ENCODE results near the gene CIDEA. TPM values are rescaled to one million over a fixed set of nuclear protein-coding genes. Genes with fewer than 3 reads are reported as not detected.

Gene CIDEA
- total RNA-seq, 1 donor from 2014 or later, result not detected

- no peaks in the 10 kb centered on the region for H3K36me3 Mint-ChIP-seq
Measured at GRCh38 chr18:12281861-12282260, 27.7 kb downstream of the CIDEA start.

DNA sequence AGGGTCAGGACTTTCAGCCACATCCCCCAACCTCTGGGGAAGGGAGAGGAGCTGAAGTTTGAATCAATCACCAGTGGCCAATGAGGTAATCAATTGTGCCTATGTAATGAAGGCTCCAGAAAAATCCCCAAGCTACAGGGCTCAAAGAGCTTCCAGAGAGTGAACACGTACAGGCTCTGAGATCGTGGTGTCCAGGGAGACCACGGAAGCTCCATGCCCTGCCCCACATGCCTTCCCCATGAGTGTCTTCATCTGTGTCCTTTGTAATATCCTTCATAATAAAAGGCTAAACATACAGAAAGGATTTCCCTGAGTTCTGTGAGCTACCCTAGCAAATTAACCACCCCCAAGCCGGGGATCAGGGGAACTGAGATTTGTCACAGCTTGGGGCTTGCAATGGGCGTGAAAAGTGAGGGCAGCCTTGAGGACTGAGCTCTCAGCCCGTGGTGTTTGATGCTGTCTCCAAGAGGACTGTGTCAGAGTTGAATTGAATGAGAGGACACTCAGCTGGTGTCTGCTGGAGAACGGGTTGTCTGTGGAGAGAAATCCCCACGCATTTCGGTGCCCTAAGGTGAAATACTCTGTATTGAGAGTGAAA, 28.4 kb downstream of the CIDEA start:
- no peaks in the 10 kb centered on the region for H3K36me3 Mint-ChIP-seq
- no peaks in the 10 kb centered on the region for H3K9me3 Mint-ChIP-seq
- H3K4me3 Mint-ChIP-seq, result no peak overlapping the region
- peaks cover 11% of the 10 kb centered on the region for H3K4me1 Mint-ChIP-seq (ENCODE audit: unreplicated experiment)
- peak overlapping the region; percentile 41 for H3K27ac Mint-ChIP-seq
- TF ChIP-seq, protein P1, sequence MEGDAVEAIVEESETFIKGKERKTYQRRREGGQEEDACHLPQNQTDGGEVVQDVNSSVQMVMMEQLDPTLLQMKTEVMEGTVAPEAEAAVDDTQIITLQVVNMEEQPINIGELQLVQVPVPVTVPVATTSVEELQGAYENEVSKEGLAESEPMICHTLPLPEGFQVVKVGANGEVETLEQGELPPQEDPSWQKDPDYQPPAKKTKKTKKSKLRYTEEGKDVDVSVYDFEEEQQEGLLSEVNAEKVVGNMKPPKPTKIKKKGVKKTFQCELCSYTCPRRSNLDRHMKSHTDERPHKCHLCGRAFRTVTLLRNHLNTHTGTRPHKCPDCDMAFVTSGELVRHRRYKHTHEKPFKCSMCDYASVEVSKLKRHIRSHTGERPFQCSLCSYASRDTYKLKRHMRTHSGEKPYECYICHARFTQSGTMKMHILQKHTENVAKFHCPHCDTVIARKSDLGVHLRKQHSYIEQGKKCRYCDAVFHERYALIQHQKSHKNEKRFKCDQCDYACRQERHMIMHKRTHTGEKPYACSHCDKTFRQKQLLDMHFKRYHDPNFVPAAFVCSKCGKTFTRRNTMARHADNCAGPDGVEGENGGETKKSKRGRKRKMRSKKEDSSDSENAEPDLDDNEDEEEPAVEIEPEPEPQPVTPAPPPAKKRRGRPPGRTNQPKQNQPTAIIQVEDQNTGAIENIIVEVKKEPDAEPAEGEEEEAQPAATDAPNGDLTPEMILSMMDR (conservative IDR thresholded peaks at IDR 0.05), result no peak
- peaks cover 14% of the 10 kb centered on the region for H3K27me3 Mint-ChIP-seq
- no peak for DNase-seq (ENCODE audit: extremely low spot score, unreplicated experiment)

More at GRCh38 chr18:12281861-12282260, 27.7 kb downstream of the CIDEA start:
- Mint-ChIP-seq H3K4me3 (no peak overlapping the region), H3K4me1 (ENCODE audit: unreplicated experiment) (peaks cover 11% of the 10 kb centered on the region), H3K27me3 (peaks cover 11% of the 10 kb centered on the region), H3K27ac (no peak overlapping the region), H3K9me3 (no peaks in the 10 kb centered on the region)
- DNase-seq (ENCODE audit: extremely low spot score, unreplicated experiment), result no peak
- TF ChIP-seq, protein P1 (conservative IDR thresholded peaks at IDR 0.05), result no peak

DNA sequence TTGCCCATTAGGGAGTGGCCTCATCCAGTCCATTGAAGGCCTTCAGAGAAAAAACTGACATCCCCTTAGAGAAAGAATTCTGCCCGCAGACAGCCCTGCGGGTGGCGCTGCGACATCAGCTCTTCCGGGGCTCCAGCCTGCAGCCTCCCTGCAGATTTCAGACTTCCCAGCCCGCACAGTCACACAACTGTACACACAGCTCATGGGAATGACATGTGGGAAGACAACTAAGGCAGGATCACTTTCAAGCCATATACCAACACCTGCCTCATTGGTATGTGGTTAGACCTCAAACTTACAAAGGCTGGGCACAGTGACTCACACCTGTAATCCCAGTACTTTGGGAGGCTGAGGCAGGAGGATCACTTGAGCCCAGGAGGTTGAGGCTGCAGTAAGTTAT, 29.1 kb downstream of the CIDEA start:
- Mint-ChIP-seq H3K4me1 (ENCODE audit: unreplicated experiment) (peaks cover 16% of the 10 kb centered on the region), H3K27me3 (peaks cover 21% of the 10 kb centered on the region), H3K27ac (peak overlapping the region; percentile 41), H3K4me3 (no peak overlapping the region), H3K36me3 (no peaks in the 10 kb centered on the region), H3K9me3 (no peaks in the 10 kb centered on the region)
- no peak for DNase-seq (ENCODE audit: extremely low spot score, unreplicated experiment)
- TF ChIP-seq, protein P1 (conservative IDR thresholded peaks at IDR 0.05), result peak; percentile 26

DNA sequence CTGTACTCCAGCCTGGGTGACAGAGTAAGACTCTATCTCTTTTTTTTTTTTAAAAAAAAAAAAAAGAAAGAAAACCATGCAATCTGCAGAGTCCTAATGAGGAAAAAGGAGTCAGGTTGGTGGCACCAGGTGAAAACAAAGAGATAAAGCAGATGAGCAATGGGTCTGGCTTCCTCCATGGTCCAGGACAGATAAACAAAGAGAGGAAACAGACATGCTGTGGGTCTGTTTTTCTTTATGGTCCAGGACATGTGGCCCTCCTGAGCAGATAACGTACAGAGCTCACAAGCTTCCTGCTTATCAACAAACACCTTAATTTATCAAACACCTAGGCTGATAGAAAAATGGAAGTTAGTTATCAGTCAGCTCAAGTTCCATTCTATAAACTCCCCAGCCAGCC, 29.5 kb downstream of the CIDEA start:
- DNase-seq (ENCODE audit: extremely low spot score, unreplicated experiment), result no peak
- TF ChIP-seq, protein P1 (conservative IDR thresholded peaks at IDR 0.05), result no peak
- H3K36me3 Mint-ChIP-seq, result no peaks in the 10 kb centered on the region
- H3K9me3 Mint-ChIP-seq, result no peaks in the 10 kb centered on the region
- H3K4me3 Mint-ChIP-seq, result no peak overlapping the region
- H3K4me1 Mint-ChIP-seq (ENCODE audit: unreplicated experiment), result peaks cover 19% of the 10 kb centered on the region
- peaks cover 25% of the 10 kb centered on the region for H3K27me3 Mint-ChIP-seq
- H3K27ac Mint-ChIP-seq, result peak overlapping the region; percentile 8

- no peak for DNase-seq (ENCODE audit: extremely low spot score, unreplicated experiment)
- Mint-ChIP-seq H3K4me3 (peak overlapping the region; percentile 88), H3K36me3 (no peaks in the 10 kb centered on the region), H3K9me3 (no peaks in the 10 kb centered on the region), H3K27ac (peak overlapping the region; percentile 94), H3K4me1 (ENCODE audit: unreplicated experiment) (peaks cover 16% of the 10 kb centered on the region), H3K27me3 (peaks cover 42% of the 10 kb centered on the region)
- TF ChIP-seq, protein P1 (conservative IDR thresholded peaks at IDR 0.05), result no peak
Measured at GRCh38 chr18:12287131-12287681, 33.0 kb downstream of the CIDEA start.

Data from type B pancreatic cell (in vitro differentiated cells).